OCI-LY1 (cell line): Measurements from ENCODE around the gene COL3A1.

Experiments used
- CTCF ChIP-seq: fragments of 200-600 bp; sonication (generic), shearing (Covaris generic); IDR thresholded peaks from 2 replicates; pipeline ENCODE4 v1.5.1; 2017; ENCODE audit warnings: mild to moderate bottlenecking, antibody characterized with exemption, low read length, moderate library complexity, mixed read lengths
- EZH2 ChIP-seq: fragments of 200-600 bp; sonication (generic), shearing (Covaris generic); IDR thresholded peaks from 2 replicates; pipeline ENCODE4 v1.8.0; 2017; ENCODE audit warnings: borderline replicate concordance, mixed run types, mild to moderate bottlenecking, antibody characterized with exemption, low read length, moderate library complexity, mixed read lengths

GRCh38 chr2:188956961-188957360 is 17.2 kb upstream of the COL3A1 start:
- TF ChIP-seq CTCF (no peak), EZH2 (no peak)
